CD4-positive, alpha-beta T cell treated with Interleukin-10 for 1 hour (primary cell): ENCODE results near the gene ADGRL2.

ENCODE experiments used
- DNase-seq: peaks from one replicate; pipeline ENCODE4 v3.0.0-alpha.2; 2020

ADGRL2 gene

GRCh38 chr1:81800695-81801650 is at the start of gene ADGRL2:
Gene ADGRL2, plus strand, starts transcription at chr1:81800934. Its CDS starts 36,051 bp downstream, at chr1:81836985.
- DNase-seq = no peak

GRCh38 chr1:81752840-81753239 is 47.9 kb upstream of the ADGRL2 start:
- DNase-seq = no peak

- no peak for DNase-seq
Observed at GRCh38 chr1:81754424-81754823, 46.3 kb upstream of the ADGRL2 start.

- DNase-seq = no peak
Observed at GRCh38 chr1:81756872-81757271, 43.9 kb upstream of the ADGRL2 start.

GRCh38 chr1:81757398-81758020 is 43.2 kb upstream of the ADGRL2 start:
- no peak for DNase-seq

- DNase-seq = no peak
Observed at GRCh38 chr1:81758181-81758580, 42.6 kb upstream of the ADGRL2 start.

GRCh38 chr1:81760477-81761097 is 40.1 kb upstream of the ADGRL2 start:
- DNase-seq = no peak

- DNase-seq = no peak
Observed at GRCh38 chr1:81775510-81775909, 25.2 kb upstream of the ADGRL2 start.

- DNase-seq = no peak
Observed at GRCh38 chr1:81780705-81781454, 19.9 kb upstream of the ADGRL2 start.

- no peak for DNase-seq
Observed at GRCh38 chr1:81781749-81782148, 19.0 kb upstream of the ADGRL2 start.

GRCh38 chr1:81792184-81792583 is 8.6 kb upstream of the ADGRL2 start:
- DNase-seq = no peak

- no peak for DNase-seq
Observed at GRCh38 chr1:81797701-81798100, 3.0 kb upstream of the ADGRL2 start.

GRCh38 chr1:81799939-81800694 is 617 bp upstream of the ADGRL2 start:
- DNase-seq = no peak

- DNase-seq = no peak
Observed at GRCh38 chr1:81801651-81802456, 1.1 kb downstream of the ADGRL2 start.

GRCh38 chr1:81802457-81802706 is 1.6 kb downstream of the ADGRL2 start:
- no peak for DNase-seq

GRCh38 chr1:81802707-81803430 is 2.1 kb downstream of the ADGRL2 start:
- no peak for DNase-seq

- no peak for DNase-seq
Observed at GRCh38 chr1:81803431-81804110, 2.8 kb downstream of the ADGRL2 start.

- DNase-seq = no peak
Observed at GRCh38 chr1:81804312-81804711, 3.6 kb downstream of the ADGRL2 start.

GRCh38 chr1:81805537-81806431 is 5.0 kb downstream of the ADGRL2 start:
- DNase-seq = no peak
